NCI-H1436 treated with DMSO at 0.1 percent for 48 hours (cell line): Measurements from ENCODE around the gene SELENOM.
A peak's percentile ranks its signal among the peaks of the same experiment; 100 is the strongest.
"Not testable (repeated sequence)": the region's sequence is repeated elsewhere in the genome, so short reads cannot be mapped to it uniquely, and the experiment has no call there.

Experiments used
- DNase-seq: peaks from one replicate; lab custom pipeline; 2025; lab: John Stamatoyannopoulos, UW

Gene SELENOM

DNA sequence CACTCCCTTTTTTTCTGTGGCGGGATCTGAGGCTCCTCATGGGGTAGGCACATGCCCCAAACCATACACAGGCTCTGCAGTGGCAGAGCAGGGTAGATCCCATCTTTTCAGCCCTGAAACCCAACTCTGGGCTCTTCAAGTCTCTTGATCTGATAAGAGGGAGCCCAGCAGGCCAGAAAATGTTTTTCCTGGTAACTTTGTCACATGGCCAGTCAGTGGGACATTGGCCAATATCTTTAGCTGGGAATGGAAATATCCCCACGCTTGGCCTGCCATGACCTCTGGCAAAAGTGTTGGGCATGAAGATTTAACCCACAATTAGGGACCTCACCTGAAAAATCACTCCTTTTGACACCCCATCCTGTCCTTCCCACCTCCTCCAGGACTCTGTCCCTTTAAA is 23.5 kb upstream of the SELENOM start:
- no peak for DNase-seq

DNA sequence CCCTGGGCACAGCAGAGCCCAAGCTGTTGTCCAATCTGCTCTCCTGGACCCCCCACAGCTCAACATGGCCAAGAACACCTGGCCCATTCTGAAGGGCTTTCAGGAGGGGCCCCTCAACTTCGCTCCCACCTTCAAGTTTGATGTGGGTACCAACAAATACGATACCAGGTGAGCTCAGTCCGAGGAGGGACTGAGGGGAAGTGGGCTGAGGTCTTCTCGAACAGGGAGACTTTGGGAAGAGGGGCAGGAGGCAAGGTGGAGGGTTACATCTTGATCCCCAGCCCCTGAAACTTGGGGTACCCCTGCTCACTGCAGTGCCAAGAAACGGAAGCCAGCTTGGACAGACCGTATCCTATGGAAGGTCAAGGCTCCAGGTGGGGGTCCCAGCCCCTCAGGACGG is 20.8 kb upstream of the SELENOM start:
- no peak for DNase-seq

DNA sequence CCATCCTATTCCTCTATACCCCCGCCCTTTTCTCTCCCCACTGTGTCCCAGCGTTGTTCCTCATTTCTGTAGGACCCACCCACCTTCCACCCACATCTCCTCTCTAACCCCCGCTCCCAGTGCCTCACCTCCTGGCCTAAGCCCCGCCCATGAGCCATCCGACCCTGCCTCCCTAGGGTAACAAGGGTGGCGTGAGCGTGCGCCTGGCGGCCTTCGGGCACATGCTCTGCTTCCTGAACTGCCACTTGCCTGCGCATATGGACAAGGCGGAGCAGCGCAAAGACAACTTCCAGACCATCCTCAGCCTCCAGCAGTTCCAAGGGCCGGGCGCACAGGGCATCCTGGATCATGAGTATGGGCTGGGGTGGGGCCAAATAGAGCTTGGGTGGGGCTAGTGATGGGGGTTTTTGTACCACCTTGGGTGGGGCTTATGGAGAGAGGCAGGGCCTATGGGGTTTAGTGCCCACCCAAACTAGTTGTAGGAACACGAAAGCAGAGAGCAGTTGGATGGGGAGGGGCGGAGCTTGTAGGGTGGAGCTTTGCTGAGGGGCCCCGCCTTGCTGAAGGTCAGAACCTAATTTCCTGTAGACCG is 19.9 kb upstream of the SELENOM start:
- DNase-seq: no peak

DNA sequence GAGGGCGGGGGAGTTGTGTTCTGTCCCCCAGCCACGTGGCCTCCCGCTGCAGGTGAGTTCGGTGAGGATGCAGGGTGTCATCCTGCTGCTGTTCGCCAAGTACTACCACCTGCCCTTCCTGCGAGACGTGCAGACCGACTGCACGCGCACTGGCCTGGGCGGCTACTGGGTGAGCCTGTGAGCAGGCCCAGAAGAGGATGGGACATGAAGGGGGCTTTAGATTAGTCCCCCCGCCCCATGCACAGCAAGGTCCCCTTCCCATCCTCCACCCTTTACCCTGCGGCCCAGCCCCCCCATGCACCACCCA is 19.5 kb upstream of the SELENOM start:
- no peak for DNase-seq

DNA sequence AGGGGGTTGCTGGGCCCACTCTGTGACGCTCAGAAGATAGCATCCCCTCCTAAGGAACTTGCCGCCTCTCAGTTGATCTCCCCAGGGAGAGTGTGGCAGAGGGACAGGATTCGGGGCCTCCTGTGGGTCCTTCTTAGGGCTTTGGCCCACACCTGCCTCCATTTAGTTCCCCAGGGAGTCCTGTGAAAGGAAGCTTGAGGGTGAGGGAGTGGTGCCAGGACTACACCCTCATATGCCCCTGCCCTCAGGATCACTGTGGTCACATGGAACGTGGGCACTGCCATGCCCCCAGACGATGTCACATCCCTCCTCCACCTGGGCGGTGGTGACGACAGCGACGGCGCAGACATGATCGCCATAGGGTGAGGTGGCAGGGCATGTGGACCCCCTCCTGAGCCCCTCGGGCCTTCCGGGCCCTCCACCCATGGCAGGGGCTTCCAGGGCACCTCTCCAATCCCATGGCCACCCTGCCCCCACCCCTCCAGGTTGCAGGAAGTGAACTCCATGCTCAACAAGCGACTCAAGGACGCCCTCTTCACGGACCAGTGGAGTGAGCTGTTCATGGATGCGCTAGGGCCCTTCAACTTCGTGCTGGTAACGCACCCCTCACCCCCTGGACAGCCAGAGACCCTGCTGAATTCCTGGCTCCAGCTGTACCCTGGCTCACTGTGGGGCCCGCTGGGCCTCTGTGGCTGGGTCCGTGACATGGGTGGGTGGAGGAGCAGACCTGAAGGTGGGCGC is 18.9 kb upstream of the SELENOM start:
- DNase-seq: peak; percentile 16

DNA sequence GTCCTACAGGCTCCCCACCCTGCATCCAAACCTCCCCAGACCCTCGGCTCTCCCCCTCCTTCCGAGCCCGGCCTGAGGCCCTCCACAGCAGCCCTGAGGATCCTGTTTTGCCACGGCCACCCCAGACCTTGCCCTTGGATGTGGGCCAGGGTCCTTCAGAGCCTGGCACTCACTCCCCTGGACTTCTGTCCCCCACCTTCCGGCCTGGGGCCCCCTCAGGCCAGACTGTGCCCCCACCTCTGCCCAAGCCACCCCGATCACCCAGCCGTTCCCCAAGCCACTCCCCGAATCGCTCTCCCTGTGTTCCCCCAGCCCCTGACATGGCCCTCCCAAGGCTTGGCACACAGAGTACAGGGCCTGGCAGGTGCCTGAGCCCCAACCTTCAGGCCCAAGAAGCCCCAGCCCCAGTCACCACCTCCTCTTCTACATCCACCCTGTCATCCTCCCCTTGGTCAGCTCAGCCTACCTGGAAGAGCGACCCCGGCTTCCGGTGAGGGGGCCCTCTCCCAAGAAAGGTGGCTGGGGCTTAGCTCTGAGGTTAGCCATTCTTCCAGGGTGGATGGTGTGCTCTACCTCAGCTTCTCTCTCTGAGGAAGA is 18.3 kb upstream of the SELENOM start:
- DNase-seq: no peak

DNA sequence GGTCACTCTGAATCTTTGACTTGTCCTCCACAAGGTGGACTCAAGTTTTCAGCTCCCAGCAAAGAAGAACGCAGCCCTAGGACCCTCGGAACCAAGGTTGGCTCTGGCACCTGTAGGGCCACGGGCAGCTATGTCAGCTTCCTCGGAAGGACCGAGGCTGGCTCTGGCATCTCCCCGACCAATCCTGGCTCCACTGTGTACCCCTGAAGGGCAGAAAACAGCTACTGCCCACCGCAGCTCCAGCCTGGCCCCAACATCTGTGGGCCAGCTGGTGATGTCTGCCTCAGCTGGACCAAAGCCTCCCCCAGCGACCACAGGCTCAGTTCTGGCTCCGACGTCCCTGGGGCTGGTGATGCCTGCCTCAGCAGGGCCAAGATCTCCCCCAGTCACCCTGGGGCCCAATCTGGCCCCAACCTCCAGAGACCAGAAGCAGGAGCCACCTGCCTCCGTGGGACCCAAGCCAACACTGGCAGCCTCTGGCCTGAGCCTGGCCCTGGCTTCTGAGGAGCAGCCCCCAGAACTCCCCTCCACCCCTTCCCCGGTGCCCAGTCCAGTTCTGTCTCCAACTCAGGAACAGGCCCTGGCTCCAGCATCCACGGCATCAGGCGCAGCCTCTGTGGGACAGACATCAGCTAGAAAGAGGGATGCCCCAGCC is 17.6 kb upstream of the SELENOM start:
- DNase-seq: no peak

DNA sequence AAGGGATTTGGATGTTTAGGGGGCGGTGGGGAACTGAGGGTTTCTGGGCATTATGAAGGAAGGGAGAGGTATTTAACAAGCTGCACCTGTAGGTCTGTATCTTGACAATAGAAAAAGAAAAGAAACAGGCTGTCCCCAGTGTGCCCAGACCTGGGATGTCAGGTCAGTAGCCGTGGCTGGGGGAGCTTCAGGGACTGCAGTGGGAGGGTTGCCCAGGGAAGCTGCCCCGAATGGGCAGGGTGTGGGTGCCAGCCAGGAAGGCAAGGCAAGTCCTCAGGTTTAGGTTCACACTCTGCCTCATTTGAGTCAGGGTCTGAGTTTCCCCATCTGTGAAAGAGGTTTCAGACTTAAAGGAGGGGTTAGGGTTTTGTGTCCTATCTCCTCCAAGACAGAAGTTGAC is 16.9 kb upstream of the SELENOM start:
- DNase-seq: no peak

DNA sequence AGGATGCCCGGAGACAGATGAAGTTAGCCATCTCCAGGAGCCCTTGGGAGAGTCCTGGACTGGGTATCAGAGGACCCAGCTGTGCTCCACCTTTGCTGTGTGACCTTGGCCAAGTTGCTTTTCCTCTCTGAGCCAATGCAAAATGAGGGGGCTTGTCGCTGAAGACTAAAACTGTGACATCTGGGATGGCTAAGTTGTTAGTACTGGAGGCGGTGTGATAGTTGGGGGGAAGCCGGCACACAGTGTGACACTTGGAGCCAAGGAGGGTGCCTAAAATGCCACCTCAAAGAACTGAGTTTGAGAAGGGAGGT is 15.9 kb upstream of the SELENOM start:
- no peak for DNase-seq

DNA sequence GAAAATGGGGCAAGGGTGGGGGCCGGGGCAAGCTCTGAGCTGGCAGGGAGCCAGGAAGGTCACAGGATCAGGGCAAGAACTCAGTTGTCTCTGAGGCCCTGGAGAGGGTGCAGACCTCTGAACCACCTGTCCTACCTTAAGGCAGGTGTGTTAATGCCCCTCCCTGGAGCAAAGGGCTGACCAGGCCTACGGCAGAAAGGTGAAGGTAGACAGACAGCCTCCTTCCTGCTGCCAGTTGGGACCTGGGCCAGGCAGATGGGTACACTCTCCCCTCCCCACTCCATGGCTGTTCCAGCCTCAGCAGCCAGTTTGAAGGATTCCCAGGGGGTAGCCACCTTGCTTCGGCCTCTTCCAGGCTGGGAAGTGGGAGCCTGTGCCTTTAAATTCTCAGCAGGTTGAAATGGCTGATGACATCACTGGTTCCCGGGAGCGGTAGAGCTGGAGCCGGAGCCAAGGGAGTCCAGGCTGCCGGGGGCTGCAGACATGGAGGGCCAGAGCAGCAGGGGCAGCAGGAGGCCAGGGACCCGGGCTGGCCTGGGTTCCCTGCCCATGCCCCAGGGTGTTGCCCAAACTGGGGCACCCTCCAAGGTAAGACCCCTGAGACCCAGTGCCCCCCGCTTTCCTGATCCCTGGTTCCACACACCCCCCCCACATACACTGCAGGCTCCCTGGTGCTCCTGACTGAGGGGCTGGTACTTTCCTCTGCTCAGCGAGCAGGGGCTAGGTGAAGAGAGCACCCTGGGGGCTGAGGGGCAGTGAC is 15.3 kb upstream of the SELENOM start, which contains the start of gene INPP5J:
TSS of gene INPP5J (plus strand) at position 435 of the 760 bp plus-strand sequence. CDS start at position 484, 49 bp downstream.
- no peak for DNase-seq

DNA sequence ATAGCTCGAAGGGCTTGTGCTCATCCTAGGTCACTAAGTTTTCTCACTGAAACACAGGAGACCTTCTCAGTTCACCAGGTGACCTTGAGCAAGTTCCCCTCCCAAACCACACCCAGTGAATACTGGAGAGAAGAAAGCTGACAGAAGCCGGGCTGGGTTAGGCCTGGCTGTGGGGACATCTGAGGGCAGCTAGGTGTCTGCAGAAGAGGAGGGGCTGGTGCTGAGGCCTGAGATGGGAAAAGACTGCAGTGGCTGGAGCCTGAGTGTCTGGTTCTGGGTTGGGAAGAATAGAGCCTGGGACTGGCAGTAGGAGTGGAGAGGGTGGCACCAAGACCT is 14.8 kb upstream of the SELENOM start:
- no peak for DNase-seq

DNA sequence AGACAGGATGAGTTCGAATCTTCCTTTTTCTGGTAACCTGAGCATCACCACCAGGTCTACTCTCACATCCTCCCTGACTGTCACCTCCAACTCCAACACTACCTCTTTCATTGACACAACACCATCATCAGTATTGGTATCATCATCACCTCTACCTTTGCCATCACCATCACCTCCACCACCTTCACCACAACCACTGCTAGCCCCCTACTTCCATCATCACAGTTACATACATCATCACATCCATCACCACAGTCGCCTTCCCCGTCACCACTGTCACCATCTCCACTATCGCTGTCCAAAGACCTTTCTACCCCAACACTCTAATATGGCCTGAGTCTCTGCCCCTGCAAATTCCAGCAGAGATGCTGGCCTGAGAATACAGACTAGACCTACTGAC is 14.0 kb upstream of the SELENOM start:
- DNase-seq: no peak

DNA sequence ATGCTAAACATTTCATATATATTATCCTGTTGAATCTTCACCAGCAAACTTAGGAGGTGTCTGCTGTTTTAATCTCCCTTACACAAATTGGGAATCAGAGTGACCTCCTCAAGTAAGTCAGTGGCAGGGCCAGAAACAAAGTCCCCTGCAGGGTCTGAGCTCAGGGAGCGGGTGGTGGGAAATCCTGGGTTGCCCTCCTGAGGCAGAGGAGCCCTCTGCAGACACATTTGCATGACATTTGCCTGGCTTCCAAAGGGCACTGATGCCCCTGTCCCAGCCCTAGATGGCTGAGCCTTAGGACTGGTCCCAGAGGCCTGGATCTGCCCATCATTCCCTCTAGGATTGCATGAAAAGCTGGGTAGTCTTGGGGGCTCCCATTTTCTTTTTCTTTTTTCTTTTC is 13.3 kb upstream of the SELENOM start:
- no peak for DNase-seq

DNA sequence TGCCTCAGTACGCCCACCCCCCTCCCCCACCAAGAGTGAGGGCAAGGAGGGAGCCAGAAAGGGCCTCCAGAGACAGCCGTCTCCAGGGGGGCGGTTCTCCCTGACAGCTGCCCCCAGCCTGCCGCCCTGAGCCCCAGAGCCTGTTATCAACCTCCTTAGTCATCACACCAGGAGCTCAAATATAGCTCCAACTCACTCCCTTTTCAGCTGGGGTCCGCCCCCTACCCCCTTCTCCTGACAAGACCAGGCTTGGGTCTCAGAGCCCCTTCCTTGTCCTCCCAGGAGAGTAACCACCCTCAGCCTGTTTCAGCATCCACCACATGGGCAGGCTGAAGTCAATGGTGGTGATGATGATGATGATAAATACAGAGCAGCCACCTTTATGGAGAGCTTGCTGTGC is 12.9 kb upstream of the SELENOM start:
- no peak for DNase-seq

DNA sequence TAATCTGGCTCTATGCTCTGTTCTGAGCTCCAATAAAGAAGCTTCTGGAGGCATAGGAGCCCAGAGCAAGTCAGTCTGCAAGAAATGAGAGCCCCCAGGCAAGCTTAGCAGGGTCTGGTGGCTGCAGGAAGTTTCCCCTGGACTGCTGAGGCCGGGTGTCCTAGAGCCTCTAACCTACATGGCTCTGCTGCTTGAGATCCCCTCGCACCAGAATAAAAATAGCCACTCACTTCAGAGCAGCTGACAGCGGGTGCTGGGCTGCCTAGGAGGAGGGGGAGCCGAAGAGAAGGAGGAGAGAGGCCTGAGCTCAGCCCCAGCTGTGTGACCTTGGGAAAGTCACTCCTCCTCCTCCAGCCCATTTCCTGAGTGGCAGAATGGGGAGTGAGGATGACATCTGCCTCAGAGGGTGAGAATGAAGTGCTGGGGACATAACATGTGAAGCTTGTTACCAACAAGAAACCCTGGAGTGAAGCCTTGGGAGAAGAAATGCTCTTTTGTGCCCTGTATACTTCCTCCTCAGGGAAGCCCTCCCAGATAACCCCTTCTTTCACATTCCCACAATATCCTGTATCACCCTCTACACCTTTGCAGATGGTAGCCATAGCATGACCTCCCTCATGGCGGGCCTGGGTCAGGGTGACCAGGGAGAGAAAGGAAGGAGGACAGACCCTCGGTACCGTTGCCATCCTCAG is 11.8 kb upstream of the SELENOM start:
- DNase-seq: no peak

DNA sequence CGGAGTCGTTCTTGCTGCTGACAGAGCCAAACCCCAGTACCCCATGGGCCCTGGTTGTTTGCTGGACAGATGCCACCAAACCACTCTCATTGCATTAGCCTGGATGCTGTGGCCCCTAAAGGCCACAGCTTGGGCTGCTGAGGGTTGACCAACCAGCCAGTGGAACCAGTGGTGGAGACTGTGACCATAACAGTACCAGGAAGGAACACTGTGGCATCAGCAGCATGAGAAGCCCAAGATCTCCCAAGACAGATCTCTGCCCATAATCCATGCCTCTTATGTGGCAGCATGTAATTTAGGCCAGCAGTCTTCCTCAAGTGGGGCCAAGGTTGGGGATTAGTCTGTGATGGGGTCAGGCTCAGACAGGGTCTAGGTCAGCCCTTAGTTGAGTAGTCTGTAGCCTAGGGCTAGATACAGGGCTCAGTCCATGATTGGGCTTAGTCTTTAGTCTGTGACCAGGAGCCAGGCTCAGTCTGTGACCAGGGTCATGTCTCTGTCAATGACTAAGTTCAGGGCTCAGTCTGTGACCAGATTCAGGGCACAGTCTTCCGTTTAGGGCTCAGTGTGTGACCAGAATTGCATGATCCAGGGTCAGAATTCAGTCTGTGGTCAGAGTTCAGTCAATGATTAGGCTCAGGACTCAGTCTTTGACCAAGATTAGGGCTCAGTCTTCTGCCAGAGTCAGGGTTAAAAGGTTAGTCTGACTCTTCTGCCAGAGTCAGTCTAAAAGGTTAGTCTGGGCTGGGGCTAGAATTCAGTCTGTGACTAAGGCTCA is 10.9 kb upstream of the SELENOM start:
- DNase-seq: no peak

DNA sequence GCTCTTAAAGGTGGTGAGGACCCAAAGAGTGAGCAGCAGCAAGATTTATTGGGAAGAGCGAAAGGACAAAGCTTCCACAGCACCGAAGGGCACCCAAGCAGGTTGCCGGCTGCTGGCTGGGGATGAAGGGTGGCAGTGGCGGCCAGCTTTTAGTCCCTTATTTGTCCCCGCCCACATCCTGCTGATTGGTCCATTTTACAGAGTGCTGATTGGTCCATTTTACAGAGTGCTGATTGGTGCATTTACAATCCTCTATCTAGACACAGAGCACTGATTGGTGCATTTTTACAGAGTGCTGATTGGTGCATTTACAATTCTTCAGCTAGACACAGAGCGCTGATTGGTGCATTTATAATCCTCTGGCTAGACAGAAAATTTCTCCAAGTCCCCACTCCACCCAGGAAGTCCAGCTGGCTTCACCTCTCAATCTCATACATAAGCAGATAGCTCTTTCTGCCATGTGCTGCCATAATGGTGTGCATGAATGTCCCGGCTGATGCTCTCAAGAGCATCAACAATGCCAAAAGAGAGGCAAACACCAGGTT is 5.3 kb upstream of the SELENOM start:
- not testable (repeated sequence) for DNase-seq

DNA sequence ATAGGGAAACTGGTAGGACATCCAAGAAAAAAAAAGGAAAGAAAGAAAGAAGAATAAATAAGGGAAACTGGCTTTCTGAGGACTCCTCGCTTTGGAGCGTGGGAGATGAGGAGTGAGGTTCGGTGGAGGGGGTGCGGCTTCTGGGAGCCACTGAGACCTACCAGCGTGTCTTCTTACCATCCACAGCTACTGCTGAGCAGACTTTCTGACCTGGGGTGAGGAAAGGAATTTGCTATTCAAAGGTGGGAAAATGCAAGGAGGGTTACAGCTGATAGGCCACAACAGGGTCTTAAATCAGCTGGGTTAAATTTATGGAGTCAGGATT is 488 bp upstream of the SELENOM start:
- DNase-seq: no peak

DNA sequence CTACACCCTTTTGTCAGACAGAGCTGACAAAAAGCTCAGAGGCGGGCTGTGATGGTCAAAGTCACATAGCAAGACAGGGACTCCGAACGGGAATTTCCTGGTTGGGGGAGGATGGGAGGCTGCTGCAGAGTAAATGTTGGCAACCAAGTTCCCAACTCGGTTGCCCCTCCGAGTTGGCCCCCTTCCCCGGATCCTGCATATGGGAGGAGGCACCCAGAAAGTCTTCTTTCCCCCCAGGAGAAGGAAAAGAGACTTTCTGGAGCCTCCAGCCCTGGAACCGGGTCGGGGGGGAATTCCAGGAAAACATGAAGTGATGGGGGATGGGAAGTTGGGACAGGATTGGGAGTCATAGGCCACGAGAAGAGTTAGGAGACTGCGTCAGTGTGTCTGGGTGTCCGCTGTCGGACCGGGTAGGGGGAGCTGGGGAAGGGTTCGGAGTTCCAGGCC is 614 bp downstream of the SELENOM start:
- no peak for DNase-seq

DNA sequence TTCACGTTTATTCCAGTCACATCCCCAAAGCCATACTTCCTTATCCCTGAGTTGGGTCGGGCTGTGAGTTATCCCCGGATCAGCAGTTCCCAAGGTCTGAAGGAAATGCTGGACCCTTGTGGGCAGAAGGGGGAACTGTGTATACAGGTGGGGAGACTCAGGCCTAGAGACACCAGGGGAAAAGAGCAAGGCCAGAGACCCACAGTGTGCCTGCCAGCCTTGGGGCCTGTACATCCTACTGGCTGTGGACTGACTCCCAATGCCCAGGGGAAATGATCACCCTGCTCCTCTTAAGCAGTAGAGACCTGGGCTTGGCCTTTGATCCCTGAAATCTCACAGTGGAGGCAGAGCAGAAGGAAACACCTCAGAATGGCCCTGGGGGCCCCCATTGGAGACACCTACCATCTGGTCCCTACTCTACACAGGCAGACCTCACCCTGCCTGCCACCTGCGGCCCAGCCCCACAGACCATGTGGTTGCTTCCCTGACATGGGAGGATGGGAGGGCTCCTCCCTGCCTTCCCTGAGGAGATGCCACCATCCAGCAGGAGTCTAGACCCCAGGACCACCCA is 1.3 kb downstream of the SELENOM start:
- DNase-seq: no peak
